Activated CD4-positive, alpha-beta T cell treated with anti-CD3 and anti-CD28 coated beads, Interleukin-2, amount 10 ng/mL, durations not matched to agents 7 days and 5 days (primary cell): ENCODE data around the gene TMEM79. TPM values are rescaled to one million over a fixed set of nuclear protein-coding genes. Genes with fewer than 3 reads are reported as not detected.

Source experiments
- CTCF ChIA-PET: fragments of 350-600 bp; sonication (Branson Sonifier 250); formaldehyde crosslinking; loops from one replicate; lab custom pipeline; 2021; ENCODE audit warnings: antibody characterized with exemption; lab: Charles Lee
- POLR2A ChIA-PET: fragments of 350-600 bp; sonication (Branson Sonifier 250); formaldehyde crosslinking; loops from one replicate; lab custom pipeline; 2021; ENCODE audit warnings: antibody characterized with exemption; lab: Charles Lee
- DNase-seq: peaks from one replicate; pipeline ENCODE4 v3.0.0-alpha.2; 2020
- H3K27ac Mint-ChIP-seq: one replicate; pipeline ENCODE4 v1.8.0; 2021; ENCODE audit warnings: mild to moderate bottlenecking, moderate library complexity, mixed read lengths
- H3K27me3 Mint-ChIP-seq: one replicate; pipeline ENCODE4 v1.8.0; 2021; ENCODE audit warnings: mixed read lengths
- H3K36me3 Mint-ChIP-seq: one replicate; pipeline ENCODE4 v1.8.0; 2021; ENCODE audit warnings: low read depth, mixed read lengths
- H3K4me1 Mint-ChIP-seq: one replicate; pipeline ENCODE4 v1.8.0; 2021; ENCODE audit warnings: mixed read lengths
- H3K4me3 Mint-ChIP-seq: one replicate; pipeline ENCODE4 v1.8.0; 2021; ENCODE audit warnings: mild to moderate bottlenecking, moderate library complexity, mixed read lengths
- H3K9me3 Mint-ChIP-seq: one replicate; pipeline ENCODE4 v1.8.0; 2021; ENCODE audit warnings: mixed read lengths
- total RNA-seq, 2 experiments: library from RNA; stranded (reverse); gene quantifications; one replicate each; pipeline ENCODE4 v1.2.3, GENCODE V29; 2021

Gene TMEM79, protein sequence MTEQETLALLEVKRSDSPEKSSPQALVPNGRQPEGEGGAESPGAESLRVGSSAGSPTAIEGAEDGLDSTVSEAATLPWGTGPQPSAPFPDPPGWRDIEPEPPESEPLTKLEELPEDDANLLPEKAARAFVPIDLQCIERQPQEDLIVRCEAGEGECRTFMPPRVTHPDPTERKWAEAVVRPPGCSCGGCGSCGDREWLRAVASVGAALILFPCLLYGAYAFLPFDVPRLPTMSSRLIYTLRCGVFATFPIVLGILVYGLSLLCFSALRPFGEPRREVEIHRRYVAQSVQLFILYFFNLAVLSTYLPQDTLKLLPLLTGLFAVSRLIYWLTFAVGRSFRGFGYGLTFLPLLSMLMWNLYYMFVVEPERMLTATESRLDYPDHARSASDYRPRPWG
- 10 to 100 TPM; 11.6 to 14.4 TPM for total RNA-seq

DNA sequence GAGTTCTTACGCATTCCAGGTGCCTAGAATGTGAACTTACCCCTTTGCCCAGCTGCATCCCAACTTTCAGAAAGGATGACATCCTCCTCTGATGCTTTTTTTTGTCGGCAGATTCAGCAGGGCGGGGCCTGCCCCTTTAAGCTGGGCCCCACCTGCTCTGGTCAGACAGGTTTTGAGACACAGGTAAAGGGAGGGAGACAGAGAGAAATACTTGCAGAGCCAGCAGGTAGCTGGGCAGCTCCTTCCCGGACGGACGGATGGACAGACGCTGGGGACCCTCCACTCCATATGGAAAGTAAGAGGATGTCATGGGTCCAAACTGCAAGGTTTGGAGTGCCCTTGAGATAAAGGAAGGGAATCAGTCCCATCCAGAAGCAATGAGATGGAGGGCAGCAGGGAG is at the start of gene TMEM79:
TMEM79 (plus strand) TSS at position 214 of the 400 bp plus-strand sequence. CDS start 902 bp downstream, outside the sequence.
- H3K9me3 Mint-ChIP-seq: no peaks in the 10 kb centered on the region
- POLR2A ChIA-PET: interaction anchor here (0.6 kb wide), 1 partner anchor 308 kb away, joined by 4 read pairs; no protein-coding TSS in a partner anchor
- H3K4me3 Mint-ChIP-seq: peak within 1 kb of the TSS; percentile 97
- peak within 1 kb of the TSS; percentile 94 for H3K27ac Mint-ChIP-seq
- CTCF ChIA-PET: interaction anchor here (0.6 to 5.3 kb wide), 8 partner anchors 8 to 167 kb away, joined by 3 to 21 read pairs (median 5); partner anchors contain the start of gene VHLL
- peaks cover 38% of the 10 kb centered on the region for H3K4me1 Mint-ChIP-seq
- peaks cover 15% of the 10 kb centered on the region for H3K36me3 Mint-ChIP-seq
- H3K27me3 Mint-ChIP-seq: no peaks in the 10 kb centered on the region
- no peak for DNase-seq

DNA sequence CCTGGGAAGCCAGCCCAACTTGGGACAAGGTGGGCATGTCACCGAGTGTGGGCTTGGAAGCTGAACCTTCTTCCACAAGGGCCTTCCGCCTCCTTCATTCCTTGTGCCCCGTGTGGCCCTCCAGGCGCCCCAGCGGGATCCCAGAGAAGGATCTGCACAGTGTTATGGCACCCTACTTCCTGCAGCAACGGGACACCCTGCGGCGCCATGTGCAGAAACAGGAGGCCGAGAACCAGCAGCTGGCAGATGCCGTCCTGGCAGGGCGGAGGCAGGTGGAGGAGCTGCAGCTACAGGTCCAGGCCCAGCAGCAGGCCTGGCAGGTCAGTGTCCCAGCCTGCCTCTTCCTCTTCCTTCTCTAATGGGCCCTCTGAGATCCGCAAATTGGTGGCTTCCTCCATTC is 48.0 kb upstream of the TMEM79 start:
- POLR2A ChIA-PET: no interaction called here

DNA sequence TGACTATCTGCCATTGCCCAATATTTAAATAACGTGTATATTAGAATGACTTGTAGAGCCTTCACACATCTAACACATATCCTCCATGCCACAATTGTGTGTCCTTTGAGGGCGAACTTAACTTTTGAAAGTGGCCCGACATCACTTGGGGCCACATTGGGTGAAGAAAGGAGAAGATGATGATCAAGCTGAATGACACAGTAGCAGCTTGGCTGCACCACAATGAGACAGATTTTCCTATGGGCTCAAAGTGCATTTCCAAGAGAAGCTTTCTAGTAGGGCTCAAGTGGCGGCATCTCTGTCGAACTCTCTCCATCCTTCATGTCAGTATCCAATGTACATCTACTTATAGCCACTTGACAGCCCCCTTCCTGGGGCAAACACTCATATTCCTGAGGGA is 45.9 kb upstream of the TMEM79 start:
- H3K36me3 Mint-ChIP-seq: peaks cover 35% of the 10 kb centered on the region
- ChIA-PET POLR2A (no interaction called here), CTCF (interaction anchor here (0.9 to 1.8 kb wide), 4 partner anchors 13 to 15 kb away, joined by 3 to 6 read pairs (median 5); no protein-coding TSS in a partner anchor)

More for the DNA sequence above, 48.0 kb upstream of the TMEM79 start:
- no peak overlapping the region for H3K4me3 Mint-ChIP-seq
- no peak overlapping the region for H3K27ac Mint-ChIP-seq
- H3K9me3 Mint-ChIP-seq: no peaks in the 10 kb centered on the region
- no peaks in the 10 kb centered on the region for H3K27me3 Mint-ChIP-seq
- H3K4me1 Mint-ChIP-seq: no peaks in the 10 kb centered on the region
- no peak for DNase-seq
- H3K36me3 Mint-ChIP-seq: peaks cover 35% of the 10 kb centered on the region
- CTCF ChIA-PET: interaction anchor here (0.9 to 1.5 kb wide), 2 partner anchors 38 to 83 kb away, joined by 3 to 4 read pairs; no protein-coding TSS in a partner anchor

DNA sequence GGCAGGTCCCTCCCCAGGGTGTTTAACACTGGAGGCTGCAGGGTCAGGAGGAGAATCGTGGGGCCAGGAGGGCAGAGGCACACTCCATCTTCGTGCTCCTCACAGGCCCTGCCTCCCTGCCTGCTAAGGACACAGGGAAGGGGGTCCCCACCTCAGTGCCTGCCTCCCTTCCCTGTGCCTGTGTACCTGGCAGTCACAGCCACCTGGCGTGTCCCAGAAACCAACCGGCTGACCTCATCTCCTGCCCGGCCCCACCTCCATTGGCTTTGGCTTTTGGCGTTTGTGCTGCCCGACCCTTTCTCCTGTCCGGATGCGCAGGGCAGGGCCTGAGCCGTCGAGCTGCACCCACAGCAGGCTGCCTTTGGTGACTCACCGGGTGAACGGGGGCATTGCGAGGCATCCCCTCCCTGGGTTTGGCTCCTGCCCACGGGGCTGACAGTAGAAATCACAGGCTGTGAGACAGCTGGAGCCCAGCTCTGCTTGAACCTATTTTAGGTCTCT is 42.8 kb upstream of the TMEM79 start:
- no peak overlapping the region for H3K27ac Mint-ChIP-seq
- peaks cover 17% of the 10 kb centered on the region for H3K4me1 Mint-ChIP-seq
- no peaks in the 10 kb centered on the region for H3K27me3 Mint-ChIP-seq
- CTCF ChIA-PET: interaction anchor here (0.6 to 1.2 kb wide), 2 partner anchors 8 to 17 kb away, joined by 3 to 7 read pairs; no protein-coding TSS in a partner anchor
- POLR2A ChIA-PET: interaction anchor here (0.6 kb wide), 1 partner anchor 9 kb away, joined by 4 read pairs; no protein-coding TSS in a partner anchor
- no peak overlapping the region for H3K4me3 Mint-ChIP-seq
- DNase-seq: no peak
- peaks cover 26% of the 10 kb centered on the region for H3K36me3 Mint-ChIP-seq
- H3K9me3 Mint-ChIP-seq: no peaks in the 10 kb centered on the region

More for the DNA sequence above, 45.9 kb upstream of the TMEM79 start:
- Mint-ChIP-seq H3K27me3 (no peaks in the 10 kb centered on the region), H3K9me3 (no peaks in the 10 kb centered on the region), H3K4me1 (no peaks in the 10 kb centered on the region), H3K4me3 (no peak overlapping the region), H3K27ac (no peak overlapping the region)
- no peak for DNase-seq

DNA sequence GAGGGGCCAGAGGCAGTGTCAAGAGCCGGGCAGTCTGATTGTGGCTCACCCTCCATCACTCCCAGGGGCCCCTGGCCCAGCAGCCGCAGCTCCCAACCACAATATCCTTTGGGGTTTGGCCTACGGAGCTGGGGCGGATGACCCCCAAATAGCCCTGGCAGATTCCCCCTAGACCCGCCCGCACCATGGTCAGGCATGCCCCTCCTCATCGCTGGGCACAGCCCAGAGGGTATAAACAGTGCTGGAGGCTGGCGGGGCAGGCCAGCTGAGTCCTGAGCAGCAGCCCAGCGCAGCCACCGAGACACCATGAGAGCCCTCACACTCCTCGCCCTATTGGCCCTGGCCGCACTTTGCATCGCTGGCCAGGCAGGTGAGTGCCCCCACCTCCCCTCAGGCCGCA is 42.2 kb upstream of the TMEM79 start, which contains the start of gene BGLAP:
BGLAP (plus strand) TSS at position 259 of the 400 bp plus-strand sequence; CDS start at position 307, 48 bp downstream.
- no peak for DNase-seq
- Mint-ChIP-seq H3K36me3 (peaks cover 22% of the 10 kb centered on the region), H3K4me3 (no peak within 1 kb of the TSS), H3K4me1 (peaks cover 18% of the 10 kb centered on the region), H3K27me3 (no peaks in the 10 kb centered on the region), H3K27ac (no peak within 1 kb of the TSS), H3K9me3 (no peaks in the 10 kb centered on the region)
- ChIA-PET POLR2A (no interaction called here), CTCF (interaction anchor here (0.5 to 1.2 kb wide), 2 partner anchors 9 to 95 kb away, joined by 4 to 7 read pairs; no protein-coding TSS in a partner anchor)

DNA sequence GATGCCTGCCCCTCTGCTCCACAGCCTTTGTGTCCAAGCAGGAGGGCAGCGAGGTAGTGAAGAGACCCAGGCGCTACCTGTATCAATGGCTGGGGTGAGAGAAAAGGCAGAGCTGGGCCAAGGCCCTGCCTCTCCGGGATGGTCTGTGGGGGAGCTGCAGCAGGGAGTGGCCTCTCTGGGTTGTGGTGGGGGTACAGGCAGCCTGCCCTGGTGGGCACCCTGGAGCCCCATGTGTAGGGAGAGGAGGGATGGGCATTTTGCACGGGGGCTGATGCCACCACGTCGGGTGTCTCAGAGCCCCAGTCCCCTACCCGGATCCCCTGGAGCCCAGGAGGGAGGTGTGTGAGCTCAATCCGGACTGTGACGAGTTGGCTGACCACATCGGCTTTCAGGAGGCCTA is 41.4 kb upstream of the TMEM79 start:
- DNase-seq: no peak
- Mint-ChIP-seq H3K9me3 (no peaks in the 10 kb centered on the region), H3K4me1 (peaks cover 18% of the 10 kb centered on the region), H3K27me3 (no peaks in the 10 kb centered on the region), H3K4me3 (no peak overlapping the region), H3K36me3 (peaks cover 18% of the 10 kb centered on the region), H3K27ac (no peak overlapping the region)
- ChIA-PET CTCF (interaction anchor here (1.0 to 2.1 kb wide), 3 partner anchors 10 to 97 kb away, joined by 4 to 7 read pairs (median 7); no protein-coding TSS in a partner anchor), POLR2A (no interaction called here)

DNA sequence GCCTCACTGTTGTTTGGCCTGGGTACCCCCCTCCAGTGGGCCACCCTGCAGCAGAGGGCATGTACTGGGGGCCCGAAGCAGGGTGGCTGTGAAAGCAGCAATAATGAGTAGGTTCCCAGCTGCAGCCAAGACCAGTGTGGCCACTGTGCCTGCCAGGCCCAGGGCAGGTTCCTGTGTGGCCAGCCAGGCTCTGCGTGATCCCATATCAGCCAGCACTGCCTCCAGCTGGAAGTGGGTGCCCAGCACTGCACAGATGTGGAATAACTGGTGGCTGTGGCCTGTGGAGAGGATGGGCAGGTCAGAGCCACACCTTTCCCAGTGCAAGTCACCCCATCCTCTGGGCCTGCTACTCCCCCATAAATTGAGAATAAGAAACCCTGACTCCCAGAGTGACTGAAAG is 40.0 kb upstream of the TMEM79 start:
- ChIA-PET CTCF (interaction anchor here (1.1 to 4.7 kb wide), 4 partner anchors 16 to 99 kb away, joined by 3 to 21 read pairs (median 5); no protein-coding TSS in a partner anchor), POLR2A (no interaction called here)
- peaks cover 10% of the 10 kb centered on the region for H3K36me3 Mint-ChIP-seq
- H3K27ac Mint-ChIP-seq: no peak overlapping the region
- DNase-seq: no peak
- H3K9me3 Mint-ChIP-seq: no peaks in the 10 kb centered on the region
- H3K4me1 Mint-ChIP-seq: peaks cover 18% of the 10 kb centered on the region
- H3K4me3 Mint-ChIP-seq: no peak overlapping the region
- no peaks in the 10 kb centered on the region for H3K27me3 Mint-ChIP-seq

DNA sequence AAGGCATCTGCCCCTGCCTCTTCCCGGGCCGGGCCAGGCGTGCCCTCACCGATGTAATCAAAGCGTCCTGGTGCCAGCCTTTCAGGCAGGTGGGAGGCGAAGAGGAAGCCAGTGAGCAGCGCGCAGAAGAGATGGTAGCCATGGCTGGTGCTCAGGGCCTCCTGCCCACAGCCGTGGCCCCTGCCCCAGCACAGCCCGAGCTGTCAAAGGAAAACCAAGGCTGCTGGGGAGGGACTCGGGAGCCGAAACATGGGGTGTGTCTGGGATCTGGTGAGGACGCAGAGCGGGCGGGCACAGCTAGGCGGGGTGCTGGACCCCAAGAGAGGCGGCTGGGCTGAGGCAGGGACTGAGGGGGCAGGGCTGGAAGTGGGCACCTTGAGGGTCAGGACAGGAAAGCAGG is 39.4 kb upstream of the TMEM79 start:
- Mint-ChIP-seq H3K4me1 (peaks cover 18% of the 10 kb centered on the region), H3K36me3 (peaks cover 7% of the 10 kb centered on the region), H3K27me3 (no peaks in the 10 kb centered on the region), H3K27ac (peak overlapping the region; percentile 83), H3K4me3 (peak overlapping the region; percentile 67), H3K9me3 (no peaks in the 10 kb centered on the region)
- CTCF ChIA-PET: interaction anchor here (0.7 to 4.7 kb wide), 3 partner anchors 12 to 21 kb away, joined by 3 to 21 read pairs (median 3); no protein-coding TSS in a partner anchor
- DNase-seq: no peak
- POLR2A ChIA-PET: no interaction called here

DNA sequence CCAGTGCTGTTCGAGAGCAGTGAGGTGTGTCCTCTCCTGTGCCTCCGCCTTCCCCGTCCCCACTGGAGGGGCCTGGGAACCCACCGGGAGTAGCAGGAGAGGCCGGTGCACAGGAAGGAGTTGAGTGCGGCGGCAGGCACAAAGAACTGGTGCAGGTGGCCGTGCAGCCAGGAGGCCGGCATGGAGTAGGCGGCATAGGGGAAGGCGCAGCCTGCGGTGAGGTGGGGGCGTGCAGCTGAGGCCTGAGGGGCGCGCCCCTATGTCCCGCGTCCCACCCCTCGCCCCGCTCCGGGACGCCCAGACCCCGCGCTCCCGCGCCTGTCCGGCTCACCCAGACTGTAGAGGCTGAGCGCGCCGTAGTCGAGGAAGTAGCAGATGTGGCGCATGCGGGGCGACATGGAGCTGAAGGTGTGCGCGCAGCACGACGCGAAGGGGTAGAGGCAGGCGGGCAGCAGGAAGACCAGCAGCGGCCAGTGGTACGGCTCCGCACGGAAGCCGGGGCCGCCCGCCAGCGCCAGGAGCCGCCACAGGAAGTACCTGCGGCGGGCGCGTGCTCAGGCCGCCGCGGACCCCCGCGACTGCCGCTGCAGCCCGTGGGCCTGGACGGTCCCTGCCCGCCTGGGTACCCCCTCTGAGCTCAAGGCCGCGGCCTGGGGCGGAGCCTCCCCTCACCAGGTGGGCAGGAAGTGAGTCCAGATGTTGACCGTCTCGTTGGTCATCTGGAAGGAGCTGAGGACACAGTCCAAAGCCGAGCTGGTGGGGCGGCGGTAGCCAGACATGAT is 38.5 kb upstream of the TMEM79 start:
- Mint-ChIP-seq H3K4me1 (peaks cover 18% of the 10 kb centered on the region), H3K9me3 (no peaks in the 10 kb centered on the region), H3K36me3 (peaks cover 9% of the 10 kb centered on the region), H3K27ac (peak overlapping the region; percentile 83), H3K27me3 (no peaks in the 10 kb centered on the region), H3K4me3 (peak overlapping the region; percentile 67)
- CTCF ChIA-PET: interaction anchor here (0.9 to 4.7 kb wide), 11 partner anchors 14 to 200 kb away, joined by 3 to 21 read pairs (median 3); no protein-coding TSS in a partner anchor
- POLR2A ChIA-PET: no interaction called here
- peak; percentile 57 for DNase-seq

DNA sequence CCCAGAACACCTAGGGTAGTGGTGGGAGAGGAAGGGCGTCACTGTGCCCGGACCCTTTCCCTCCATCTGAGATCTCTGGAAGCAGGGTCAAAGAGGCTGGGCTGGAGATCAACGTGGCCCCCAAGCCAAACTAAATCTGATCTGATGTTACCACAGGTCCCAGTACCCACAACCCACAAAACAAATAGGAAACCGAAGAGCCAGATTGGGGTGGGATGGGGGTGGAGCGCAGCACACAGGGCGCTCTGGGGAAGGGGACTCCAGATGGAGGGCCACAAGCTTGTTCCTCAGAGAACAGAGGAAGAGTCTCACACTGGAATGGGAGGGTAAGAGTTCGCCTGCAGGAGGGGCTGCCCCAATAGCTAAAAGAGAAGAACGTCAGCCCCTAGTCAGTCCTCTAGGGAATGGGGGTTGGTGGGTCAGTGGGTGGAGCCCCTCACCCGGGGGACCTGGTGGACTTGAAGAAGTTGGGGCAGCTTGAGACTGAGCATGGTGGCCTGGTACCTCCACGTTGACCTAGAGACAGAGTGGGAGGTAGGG is 37.8 kb upstream of the TMEM79 start:
- no peak overlapping the region for H3K4me3 Mint-ChIP-seq
- no peaks in the 10 kb centered on the region for H3K9me3 Mint-ChIP-seq
- CTCF ChIA-PET: interaction anchor here (0.9 to 4.7 kb wide), 10 partner anchors 13 to 200 kb away, joined by 3 to 21 read pairs (median 4); no protein-coding TSS in a partner anchor
- no peak for DNase-seq
- POLR2A ChIA-PET: no interaction called here
- peaks cover 10% of the 10 kb centered on the region for H3K36me3 Mint-ChIP-seq
- no peaks in the 10 kb centered on the region for H3K27me3 Mint-ChIP-seq
- H3K27ac Mint-ChIP-seq: peak overlapping the region; percentile 65
- peaks cover 20% of the 10 kb centered on the region for H3K4me1 Mint-ChIP-seq

DNA sequence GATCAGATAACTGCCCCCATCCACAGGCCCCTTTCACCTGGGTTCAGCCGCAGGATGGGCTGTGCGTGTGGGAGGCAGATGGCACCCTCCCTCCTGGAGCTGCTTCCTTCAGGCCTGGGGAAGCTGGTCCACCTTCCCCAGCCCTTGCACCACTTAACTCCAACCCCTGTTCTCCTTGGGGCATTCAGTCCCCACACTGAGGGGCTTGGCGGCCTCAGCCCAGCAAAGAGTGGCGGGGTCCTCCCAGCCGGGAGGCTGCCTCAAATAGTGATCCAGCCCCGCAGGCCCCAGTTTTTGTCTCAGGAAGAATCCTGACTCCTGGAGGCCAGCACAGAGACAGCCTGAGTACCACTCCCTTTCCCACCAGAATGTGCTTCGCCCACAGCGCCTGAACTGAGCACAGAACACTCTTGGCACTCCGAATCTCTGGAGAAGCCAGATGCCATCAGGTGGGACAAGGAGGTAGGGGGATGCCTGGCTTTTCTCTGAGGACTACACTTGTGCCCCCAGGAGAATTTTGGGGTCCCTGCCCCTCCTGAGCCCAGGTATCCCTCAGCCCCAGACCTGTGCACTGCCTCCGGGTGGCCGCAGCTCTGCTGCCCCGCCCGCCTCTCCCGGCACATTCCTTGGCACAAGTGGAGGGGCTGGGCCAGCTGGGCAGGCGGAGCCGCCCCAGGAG is 37.2 kb upstream of the TMEM79 start:
- ChIA-PET CTCF (interaction anchor here (0.6 to 4.7 kb wide), 9 partner anchors 12 to 199 kb away, joined by 3 to 21 read pairs (median 4); no protein-coding TSS in a partner anchor), POLR2A (no interaction called here)
- H3K27ac Mint-ChIP-seq: no peak overlapping the region
- no peak overlapping the region for H3K4me3 Mint-ChIP-seq
- no peaks in the 10 kb centered on the region for H3K27me3 Mint-ChIP-seq
- no peaks in the 10 kb centered on the region for H3K9me3 Mint-ChIP-seq
- peaks cover 10% of the 10 kb centered on the region for H3K36me3 Mint-ChIP-seq
- H3K4me1 Mint-ChIP-seq: peaks cover 26% of the 10 kb centered on the region
- DNase-seq: no peak
